Measurements from ENCODE around the gene SDCBP2.

The SDCBP2 gene

GRCh38 chr20:1330075-1330830 lies 1.3 kb upstream of the SDCBP2 start:
- H3K27ac Mint-ChIP-seq: no peak overlapping the region
- peaks cover 7% of the 10 kb centered on the region for H3K4me1 Mint-ChIP-seq
- H3K9me3 Mint-ChIP-seq: no peaks in the 10 kb centered on the region
- no peaks in the 10 kb centered on the region for H3K27me3 Mint-ChIP-seq (ENCODE audit: low read depth)
- peaks cover 18% of the 10 kb centered on the region for H3K36me3 Mint-ChIP-seq (ENCODE audit: low read depth)
- H3K4me3 Mint-ChIP-seq: peak overlapping the region in 1 of 3 experiments; percentile 6
- TF ChIP-seq CTCF (IDR thresholded peaks at IDR 0.05; ENCODE audit: unreplicated experiment in 3 of 3): no peak

- no peak overlapping the region for H3K27ac Mint-ChIP-seq
- peak overlapping the region in 1 of 3 experiments; percentile 31 for H3K4me3 Mint-ChIP-seq
- H3K4me1 Mint-ChIP-seq: peaks cover 7% of the 10 kb centered on the region
Measured at GRCh38 chr20:1327827-1328679, 886 bp downstream of the SDCBP2 start.

DNA sequence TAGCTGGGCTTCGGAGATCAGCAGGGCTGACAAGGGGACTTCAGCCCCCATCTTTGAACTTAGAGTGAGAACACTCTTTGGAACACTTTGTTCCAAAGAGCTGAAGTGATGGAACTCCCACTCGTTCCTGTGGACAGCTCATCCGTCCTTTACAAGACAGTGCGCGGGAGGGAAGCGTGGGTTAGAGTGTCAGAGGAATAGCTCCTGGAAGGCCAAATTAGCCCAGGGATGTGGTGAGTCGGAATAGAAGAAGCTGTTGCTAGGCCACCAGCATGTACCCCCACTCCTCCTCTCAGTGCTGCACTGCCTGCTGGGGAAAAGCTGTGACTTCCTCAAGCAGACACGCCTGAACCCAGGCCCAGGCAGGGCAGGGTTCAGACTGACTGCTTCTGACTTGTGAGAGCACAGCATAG lies 1.7 kb downstream of the SDCBP2 start:
- no peak for TF ChIP-seq CTCF (IDR thresholded peaks at IDR 0.05; ENCODE audit: unreplicated experiment in 3 of 3)
- Mint-ChIP-seq H3K4me3 (no peak overlapping the region), H3K27me3 (ENCODE audit: low read depth) (no peaks in the 10 kb centered on the region), H3K27ac (no peak overlapping the region), H3K9me3 (no peaks in the 10 kb centered on the region), H3K36me3 (ENCODE audit: low read depth) (peaks cover 4% of the 10 kb centered on the region), H3K4me1 (peaks cover 7% of the 10 kb centered on the region)

More at GRCh38 chr20:1327827-1328679, 886 bp downstream of the SDCBP2 start:
- H3K27me3 Mint-ChIP-seq (ENCODE audit: low read depth): no peaks in the 10 kb centered on the region
- TF ChIP-seq CTCF (IDR thresholded peaks at IDR 0.05; ENCODE audit: unreplicated experiment in 3 of 3): no peak
- H3K36me3 Mint-ChIP-seq (ENCODE audit: low read depth): peaks cover 8% of the 10 kb centered on the region
- no peaks in the 10 kb centered on the region for H3K9me3 Mint-ChIP-seq

GRCh38 chr20:1326031-1326930 lies 2.7 kb downstream of the SDCBP2 start:
- no peaks in the 10 kb centered on the region for H3K27me3 Mint-ChIP-seq (ENCODE audit: low read depth)
- peaks cover 7% of the 10 kb centered on the region for H3K4me1 Mint-ChIP-seq
- H3K36me3 Mint-ChIP-seq (ENCODE audit: low read depth): no peaks in the 10 kb centered on the region
- H3K4me3 Mint-ChIP-seq: no peak overlapping the region
- no peaks in the 10 kb centered on the region for H3K9me3 Mint-ChIP-seq
- no peak overlapping the region for H3K27ac Mint-ChIP-seq
- TF ChIP-seq CTCF (IDR thresholded peaks at IDR 0.05; ENCODE audit: unreplicated experiment in 3 of 3): no peak

GRCh38 chr20:1325173-1326030 lies 3.5 kb downstream of the SDCBP2 start:
- Mint-ChIP-seq H3K4me1 (peaks cover 7% of the 10 kb centered on the region), H3K36me3 (ENCODE audit: low read depth) (no peaks in the 10 kb centered on the region)
- TF ChIP-seq CTCF (IDR thresholded peaks at IDR 0.05; ENCODE audit: unreplicated experiment in 3 of 3): no peak

More at GRCh38 chr20:1325173-1326030, 3.5 kb downstream of the SDCBP2 start:
- Mint-ChIP-seq H3K27ac (no peak overlapping the region), H3K27me3 (ENCODE audit: low read depth) (no peaks in the 10 kb centered on the region), H3K4me3 (no peak overlapping the region), H3K9me3 (no peaks in the 10 kb centered on the region)
